Suprapubic skin (tissue), 3 donors: ENCODE results near the gene NIPBL.

Experiments used
- EP300 ChIP-seq: sonication (generic); formaldehyde crosslinking; IDR thresholded peaks from one replicate; pipeline ENCODE4 v1.6.1; 2017; ENCODE audit warnings: antibody characterized with exemption
- POLR2A ChIP-seq, 2 donors: fragments of 450-650 bp; IDR thresholded peaks; one replicate each; pipeline ENCODE4 v1.6.1; 2017; ENCODE audit warnings: antibody characterized with exemption in 2 of 2, mild to moderate bottlenecking in 2 of 2, moderate library complexity in 2 of 2
- TF ChIP-seq, protein P1 (sequence below), 2 donors: fragments of 200-600 bp in 1 of 2; fragments of 450-650 bp in 1 of 2; sonication (generic) in 1 of 2; IDR thresholded peaks; one replicate each; pipeline ENCODE4 v1.5.1; 2016 to 2019; ENCODE audit warnings: antibody characterized with exemption in 2 of 2, mild to moderate bottlenecking in 1 of 2, moderate library complexity in 1 of 2

GRCh38 chr5:37103302-37103701 is 226.7 kb downstream of the NIPBL start:
- TF ChIP-seq, protein P1, sequence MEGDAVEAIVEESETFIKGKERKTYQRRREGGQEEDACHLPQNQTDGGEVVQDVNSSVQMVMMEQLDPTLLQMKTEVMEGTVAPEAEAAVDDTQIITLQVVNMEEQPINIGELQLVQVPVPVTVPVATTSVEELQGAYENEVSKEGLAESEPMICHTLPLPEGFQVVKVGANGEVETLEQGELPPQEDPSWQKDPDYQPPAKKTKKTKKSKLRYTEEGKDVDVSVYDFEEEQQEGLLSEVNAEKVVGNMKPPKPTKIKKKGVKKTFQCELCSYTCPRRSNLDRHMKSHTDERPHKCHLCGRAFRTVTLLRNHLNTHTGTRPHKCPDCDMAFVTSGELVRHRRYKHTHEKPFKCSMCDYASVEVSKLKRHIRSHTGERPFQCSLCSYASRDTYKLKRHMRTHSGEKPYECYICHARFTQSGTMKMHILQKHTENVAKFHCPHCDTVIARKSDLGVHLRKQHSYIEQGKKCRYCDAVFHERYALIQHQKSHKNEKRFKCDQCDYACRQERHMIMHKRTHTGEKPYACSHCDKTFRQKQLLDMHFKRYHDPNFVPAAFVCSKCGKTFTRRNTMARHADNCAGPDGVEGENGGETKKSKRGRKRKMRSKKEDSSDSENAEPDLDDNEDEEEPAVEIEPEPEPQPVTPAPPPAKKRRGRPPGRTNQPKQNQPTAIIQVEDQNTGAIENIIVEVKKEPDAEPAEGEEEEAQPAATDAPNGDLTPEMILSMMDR (IDR thresholded peaks at IDR 0.05), result no peak
- TF ChIP-seq EP300 (no peak), POLR2A (IDR thresholded peaks at IDR 0.05) (no peak)
